ENCODE data around the gene PADI2.

The PADI2 gene

GRCh38 chr1:17043676-17044075 lies 75.6 kb downstream of the PADI2 start:
- no peak overlapping the region for H3K27ac ChIP-seq
- TF ChIP-seq CTCF (conservative IDR thresholded peaks at IDR 0.05) (no peak), ZFX (IDR thresholded peaks at IDR 0.05) (no peak)

- no peak for TF ChIP-seq CTCF (conservative IDR thresholded peaks at IDR 0.05)
- no peak for TF ChIP-seq ZFX (IDR thresholded peaks at IDR 0.05)
- no peak overlapping the region for H3K27ac ChIP-seq
Observed at GRCh38 chr1:17040135-17040534, 79.1 kb downstream of the PADI2 start.

- H3K27ac ChIP-seq = no peak overlapping the region
- TF ChIP-seq ZFX (IDR thresholded peaks at IDR 0.05) (no peak), CTCF (conservative IDR thresholded peaks at IDR 0.05) (no peak)
Observed at GRCh38 chr1:17039522-17039921, 79.7 kb downstream of the PADI2 start.

GRCh38 chr1:17033481-17033880 lies 85.8 kb downstream of the PADI2 start:
- TF ChIP-seq ZFX (IDR thresholded peaks at IDR 0.05) (no peak), CTCF (conservative IDR thresholded peaks at IDR 0.05) (no peak)
- H3K27ac ChIP-seq = no peak overlapping the region

GRCh38 chr1:17032741-17033140 lies 86.5 kb downstream of the PADI2 start:
- TF ChIP-seq CTCF (conservative IDR thresholded peaks at IDR 0.05) (no peak), ZFX (IDR thresholded peaks at IDR 0.05) (no peak)
- H3K27ac ChIP-seq = no peak overlapping the region

- TF ChIP-seq CTCF (conservative IDR thresholded peaks at IDR 0.05) = no peak
- no peak for TF ChIP-seq ZFX (IDR thresholded peaks at IDR 0.05)
Observed at GRCh38 chr1:17031436-17031835, 87.8 kb downstream of the PADI2 start.

GRCh38 chr1:17030206-17030605 lies 89.0 kb downstream of the PADI2 start:
- TF ChIP-seq ZFX (IDR thresholded peaks at IDR 0.05) (no peak), CTCF (conservative IDR thresholded peaks at IDR 0.05) (no peak)
- no peak overlapping the region for H3K27ac ChIP-seq

More at GRCh38 chr1:17031436-17031835, 87.8 kb downstream of the PADI2 start:
- no peak overlapping the region for H3K27ac ChIP-seq

Measured in C4-2B (cell line).